Neural cell (in vitro differentiated cells): ENCODE results near the gene SPEF1. TPM values are rescaled to one million over a fixed set of nuclear protein-coding genes. Genes with fewer than 3 reads are reported as not detected.

Source experiments
- H2AFZ ChIP-seq: fragments of 200-600, 300-800 bp; sonication (generic), shearing (Covaris generic); 2 replicates; pipeline ENCODE4 v1.6.0; 2014; ENCODE audit warnings: low read depth, mild to moderate bottlenecking, antibody characterized with exemption, low read length, moderate library complexity
- H3F3A ChIP-seq: fragments of 200-600 bp; shearing (Covaris generic); 2 replicates; pipeline ENCODE4 v1.6.1; 2016; ENCODE audit warnings: mild to moderate bottlenecking, moderate library complexity, mixed read lengths, antibody characterized with exemption, low read length; ENCODE audit not compliant: insufficient read depth, poor library complexity, severe bottlenecking
- H3K27ac ChIP-seq: fragments of 200-600, 300-800 bp; sonication (generic), shearing (Covaris generic); 2 replicates; pipeline ENCODE4 v1.5.1; 2014; ENCODE audit warnings: mild to moderate bottlenecking, low read length, moderate library complexity
- H3K27me3 ChIP-seq: fragments of 300-800, 200-600 bp; sonication (generic), shearing (Covaris generic); 2 replicates; pipeline ENCODE4 v1.6.0; 2014; ENCODE audit warnings: mild to moderate bottlenecking, low read depth, low read length, moderate library complexity; ENCODE audit not compliant: insufficient read depth
- H3K36me3 ChIP-seq: fragments of 300-800, 200-600 bp; sonication (generic), shearing (Covaris generic); 2 replicates; pipeline ENCODE4 v1.5.1; 2014; ENCODE audit warnings: mild to moderate bottlenecking, antibody characterized with exemption, low read length, moderate library complexity; ENCODE audit not compliant: insufficient read depth
- H3K4me2 ChIP-seq: fragments of 300-800, 200-600 bp; sonication (generic), shearing (Covaris generic); 2 replicates; pipeline ENCODE4 v1.6.0; 2014; ENCODE audit warnings: mild to moderate bottlenecking, low read length
- H3K4me3 ChIP-seq: fragments of 300-800, 200-600 bp; sonication (generic), shearing (Covaris generic); 2 replicates; pipeline ENCODE4 v1.5.1; 2014; ENCODE audit warnings: mild to moderate bottlenecking, low read length, moderate library complexity
- H3K79me2 ChIP-seq: fragments of 200-600 bp; shearing (Covaris generic); replicated peaks from 2 replicates; pipeline ENCODE4 v1.6.0; 2014; ENCODE audit warnings: mild to moderate bottlenecking, low read length, moderate library complexity; ENCODE audit not compliant: insufficient read depth
- H3K9ac ChIP-seq: fragments of 300-800, 200-600 bp; sonication (generic), shearing (Covaris generic); 2 replicates; pipeline ENCODE4 v1.6.1; 2016; ENCODE audit warnings: mild to moderate bottlenecking, low read length, mixed read lengths
- H3K9me2 ChIP-seq: fragments of 200-600 bp; shearing (Covaris generic); 2 replicates; pipeline ENCODE4 v1.6.1; 2016; ENCODE audit warnings: mild to moderate bottlenecking, low read length, mixed read lengths; ENCODE audit not compliant: insufficient read depth
- H3K9me3 ChIP-seq: fragments of 200-600, 300-800 bp; sonication (generic), shearing (Covaris generic); 2 replicates; pipeline ENCODE4 v1.6.1; 2016; ENCODE audit warnings: mild to moderate bottlenecking, mixed run types, low read length, moderate library complexity, mixed read lengths
- H4K20me1 ChIP-seq: fragments of 200-600 bp; shearing (Covaris generic); 2 replicates; pipeline ENCODE4 v1.6.1; 2016; ENCODE audit warnings: mild to moderate bottlenecking, mixed run types; ENCODE audit not compliant: insufficient read depth
- CTCF ChIP-seq: fragments of 450-650 bp; IDR thresholded peaks from 2 replicates; pipeline ENCODE4 v1.5.1; 2014; ENCODE audit warnings: antibody characterized with exemption, mild to moderate bottlenecking, moderate library complexity; ENCODE audit not compliant: poor library complexity, severe bottlenecking
- EP300 ChIP-seq: fragments of 450-650 bp; conservative IDR thresholded peaks from 2 replicates; pipeline ENCODE4 v1.6.1; 2014; ENCODE audit warnings: antibody characterized with exemption, mild to moderate bottlenecking, moderate library complexity; ENCODE audit not compliant: poor library complexity, severe bottlenecking
- EZH2 ChIP-seq: fragments of 200-600, 300-800 bp; shearing (Covaris generic), sonication (generic); IDR thresholded peaks from 2 replicates; pipeline ENCODE4 v1.6.1; 2014; ENCODE audit warnings: antibody characterized with exemption, low read length, borderline replicate concordance, mild to moderate bottlenecking; ENCODE audit not compliant: insufficient read depth, poor library complexity, severe bottlenecking
- MXI1 ChIP-seq: fragments of 450-650 bp; conservative IDR thresholded peaks from 2 replicates; pipeline ENCODE4 v1.6.1; 2014; ENCODE audit warnings: antibody characterized with exemption, mild to moderate bottlenecking; ENCODE audit not compliant: poor library complexity, severe bottlenecking
- POLR2AphosphoS5 ChIP-seq: IDR thresholded peaks from 2 replicates; pipeline ENCODE4 v1.6.1; 2012
- RAD21 ChIP-seq: fragments of 450-650 bp; conservative IDR thresholded peaks from 2 replicates; pipeline ENCODE4 v1.6.1; 2014; ENCODE audit warnings: antibody characterized with exemption, mild to moderate bottlenecking, moderate library complexity
- REST ChIP-seq: IDR thresholded peaks from 2 replicates; pipeline ENCODE4 v1.6.1; 2012; ENCODE audit warnings: borderline replicate concordance
- SMC3 ChIP-seq: fragments of 450-650 bp; conservative IDR thresholded peaks from 2 replicates; pipeline ENCODE4 v1.6.1; 2014; ENCODE audit warnings: antibody characterized with exemption, mild to moderate bottlenecking, moderate library complexity; ENCODE audit not compliant: poor library complexity
- TAF1 ChIP-seq: IDR thresholded peaks from 2 replicates; pipeline ENCODE4 v1.6.1; 2012; ENCODE audit warnings: low read depth
- polyA plus RNA-seq: library from polyadenylated mRNA; depleted of rRNA; stranded (reverse); fragments of >200 nt; gene quantifications from 2 replicates; pipeline ENCODE4 v1.2.3, GENCODE V29; 2014

SPEF1 gene
- polyA plus RNA-seq, 1 donor from 2014 or later = 0.58 TPM

DNA sequence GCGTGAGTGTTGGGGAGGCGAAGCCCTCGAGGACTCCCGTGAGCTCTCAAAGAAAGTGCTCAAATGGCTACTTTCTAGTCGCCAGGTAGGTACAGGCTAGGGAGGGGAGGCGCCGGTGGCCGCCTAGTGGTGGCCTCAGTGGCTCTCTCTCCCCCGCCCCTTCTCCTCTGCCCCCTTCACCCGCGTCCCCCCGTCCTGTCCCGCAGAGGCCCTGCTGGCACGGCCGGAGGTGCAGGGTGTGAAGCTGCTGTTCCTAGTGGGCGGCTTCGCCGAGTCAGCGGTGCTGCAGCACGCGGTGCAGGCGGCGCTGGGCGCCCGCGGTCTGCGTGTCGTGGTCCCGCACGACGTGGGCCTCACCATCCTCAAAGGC, 30.0 kb downstream of the SPEF1 start:
- Histone ChIP-seq H3K79me2 (no peaks in the 10 kb centered on the region), H3K36me3 (no peaks in the 10 kb centered on the region), H4K20me1 (no peaks in the 10 kb centered on the region), H3K9me2 (no peaks in the 10 kb centered on the region), H3K9ac (no peak overlapping the region), H3F3A (no peaks in the 10 kb centered on the region), H3K27me3 (peaks cover 42% of the 10 kb centered on the region), H3K4me2 (no peak overlapping the region), H3K27ac (no peak overlapping the region), H3K9me3 (no peaks in the 10 kb centered on the region), H3K4me3 (peak overlapping the region; percentile 55), H2AFZ (no peak overlapping the region)
- TF ChIP-seq SMC3 (no peak), TAF1 (no peak), RAD21 (no peak), POLR2AphosphoS5 (no peak), CTCF (no peak), EP300 (no peak), MXI1 (no peak), EZH2 (no peak)

DNA sequence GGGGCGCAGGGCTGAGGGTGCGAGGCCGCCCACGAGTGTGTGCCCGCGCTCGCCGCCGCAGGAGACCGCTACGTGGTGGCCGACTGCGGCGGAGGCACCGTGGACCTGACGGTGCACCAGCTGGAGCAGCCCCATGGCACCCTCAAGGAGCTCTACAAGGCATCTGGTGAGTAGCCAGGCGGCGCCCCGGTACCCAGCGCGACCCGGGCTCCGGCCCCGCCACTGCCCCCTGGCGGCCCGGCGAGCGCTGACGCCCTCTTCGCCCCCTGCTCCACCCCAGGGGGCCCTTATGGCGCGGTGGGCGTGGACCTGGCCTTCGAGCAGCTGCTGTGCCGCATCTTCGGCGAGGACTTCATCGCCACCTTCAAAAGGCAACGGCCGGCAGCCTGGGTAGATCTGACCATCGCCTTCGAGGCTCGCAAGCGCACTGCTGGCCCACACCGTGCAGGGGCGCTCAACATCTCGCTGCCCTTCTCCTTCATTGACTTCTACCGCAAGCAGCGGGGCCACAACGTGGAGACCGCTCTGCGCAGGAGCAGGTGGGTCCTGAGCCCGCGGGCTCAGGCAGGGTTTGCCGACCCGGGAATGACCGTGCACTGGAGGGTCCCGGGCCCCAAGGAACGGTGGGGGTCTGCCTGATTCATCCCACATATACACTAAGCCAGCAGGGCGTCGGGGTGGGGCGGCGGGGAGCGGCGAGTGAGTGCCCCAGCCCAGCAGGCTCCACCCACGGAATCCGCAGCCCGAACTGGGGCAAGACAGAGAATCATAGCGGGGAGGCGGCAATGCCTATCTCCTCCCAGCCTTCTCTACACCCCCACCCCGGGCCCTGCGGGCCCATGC, 31.3 kb downstream of the SPEF1 start:
- Histone ChIP-seq H4K20me1 (no peaks in the 10 kb centered on the region), H3K9ac (no peak overlapping the region), H3K4me2 (no peak overlapping the region), H2AFZ (no peak overlapping the region), H3K27ac (no peak overlapping the region), H3K79me2 (no peaks in the 10 kb centered on the region), H3K36me3 (no peaks in the 10 kb centered on the region), H3K27me3 (peaks cover 54% of the 10 kb centered on the region), H3K4me3 (no peak overlapping the region), H3F3A (no peaks in the 10 kb centered on the region), H3K9me3 (no peaks in the 10 kb centered on the region), H3K9me2 (no peaks in the 10 kb centered on the region)
- TF ChIP-seq CTCF = peak; percentile 41
- no peak for TF ChIP-seq EZH2
- no peak for TF ChIP-seq REST
